Small intestine (tissue), 16 donors: ENCODE results near the gene KLRG1. TPM values are rescaled to one million over a fixed set of nuclear protein-coding genes. Genes with fewer than 3 reads are reported as not detected.

Experiments
- DNase-seq, 2 donors: peaks; one replicate each; pipeline versions ENCODE4 v3.0.0 to v3.0.0-alpha.2; 2013
- FAIRE-seq: peaks from 2 replicates; lab custom pipeline; 2012; peaks lifted over from hg19 to GRCh38; lab: Jason Lieb, UNC
- H3K27ac ChIP-seq, 3 donors: one replicate each; pipeline ENCODE4 v1.5.1; 2013; ENCODE audit warnings: low read length in 2 of 3, mild to moderate bottlenecking in 2 of 3, control low read depth in 1 of 3, inconsistent platforms in 1 of 3, low read depth in 1 of 3, moderate library complexity in 1 of 3
- H3K27me3 ChIP-seq, 3 donors: one replicate each; pipeline ENCODE4 v1.6.1; 2013; ENCODE audit warnings: low read length in 3 of 3, inconsistent platforms in 1 of 3; ENCODE audit not compliant: control insufficient read depth in 3 of 3, insufficient read depth in 3 of 3
- H3K36me3 ChIP-seq, 3 donors: one replicate each; pipeline ENCODE4 v1.6.1; 2013; ENCODE audit warnings: low read length in 3 of 3, inconsistent platforms in 1 of 3, low read depth in 1 of 3, mild to moderate bottlenecking in 1 of 3, moderate library complexity in 1 of 3; ENCODE audit not compliant: control insufficient read depth in 3 of 3, insufficient read depth in 2 of 3
- H3K4me1 ChIP-seq, 3 donors: one replicate each; pipeline ENCODE4 v1.6.1; 2013; ENCODE audit warnings: low read length in 2 of 3, inconsistent platforms in 1 of 3, low read depth in 1 of 3, mild to moderate bottlenecking in 1 of 3, moderate library complexity in 1 of 3; ENCODE audit not compliant: control insufficient read depth in 3 of 3, insufficient read depth in 2 of 3
- H3K4me3 ChIP-seq, 3 donors: one replicate each; pipeline ENCODE4 v1.5.1; 2013; ENCODE audit warnings: low read length in 3 of 3, control low read depth in 1 of 3, inconsistent platforms in 1 of 3, low read depth in 1 of 3, mild to moderate bottlenecking in 1 of 3, moderate library complexity in 1 of 3
- H3K9me3 ChIP-seq, 2 donors: one replicate each; pipeline ENCODE4 v1.6.1; 2013; ENCODE audit warnings: low read depth in 1 of 2, low read length in 1 of 2; ENCODE audit not compliant: control insufficient read depth in 2 of 2, insufficient read depth in 1 of 2
- WGBS, 3 donors: extraction: QIAGEN DNeasy Blood & Tissue Kit; methylation state at CpG; one replicate each; pipeline ENCODE4 v1.1.7; 2013; 5-methylcytosine and 5-hydroxymethylcytosine counted together
- long read RNA-seq, 10 donors: transcript quantifications; one replicate each; lab custom pipeline, GENCODE V29; 2026
- polyA plus RNA-seq, 4 donors: library from polyadenylated mRNA; stranded (reverse) in 3 of 4; unstranded in 1 of 4; fragments of 200-250 nt in 3 of 4; fragments of 120-200 nt in 1 of 4; gene quantifications; one replicate each; pipeline versions ENCODE4 v1.2.1 to v1.2.3, GENCODE V29; 2013
- donor health status: healthy with polysubstance abuse.
- donor health status: control.
- donor health status: control.
- donor health status: Bipolar disorder and iron deficiency.
- donor health status: healthy.

The KLRG1 gene
- 1 to 10 TPM in 3 of 4 donors, not detected in 1; 1.4 to 1.7 (median 1.6) TPM for polyA plus RNA-seq
- long read RNA-seq, donor 1, partial matches to known transcripts = 0 of 1 reads
- long read RNA-seq, donor 1, other reads (novel, unspliced or antisense) = 0 of 1 reads
- long read RNA-seq, donor 2 = 0 reads
- long read RNA-seq, donor 3, partial matches to known transcripts = 0 of 2 reads
- long read RNA-seq, donor 3, other reads (novel, unspliced or antisense) = 0 of 2 reads
- long read RNA-seq, donor 4 = 0 reads
- long read RNA-seq, donor 5 = 0 reads
- long read RNA-seq, donor 6 = 0 reads
- long read RNA-seq, donor 7 = 0 reads
- long read RNA-seq, donor 8 = 0 reads
- long read RNA-seq, donor 9 = 0 reads
- long read RNA-seq, donor 10, partial matches to known transcripts = 0 of 1 reads
- long read RNA-seq, donor 10, other reads (novel, unspliced or antisense) = 0 of 1 reads

GRCh38 chr12:8989413-8989812 is at the start of gene KLRG1:
Gene KLRG1, plus strand, starts transcription at chr12:8989546. Its CDS starts 90 bp downstream, at chr12:8989636.
- Histone ChIP-seq H3K27me3 (no peaks in the 10 kb centered on the region), H3K9me3 (no peaks in the 10 kb centered on the region), H3K27ac (no peak within 1 kb of the TSS), H3K36me3 (no peaks in the 10 kb centered on the region), H3K4me1 (peaks cover 0 to 5% (median 0%) of the 10 kb centered on the region in 3 donors), H3K4me3 (no peak within 1 kb of the TSS)
- no peak for DNase-seq
- 73 to 91% (median 77%) methylated on average over 2 of the region's 2 CpGs for WGBS, 3 donors
- no peak for FAIRE-seq

- H3K4me1 ChIP-seq = no peaks in the 10 kb centered on the region
- 80 to 92% (median 81%) methylated on average over 5 of the region's 5 CpGs for WGBS, 3 donors
- no peaks in the 10 kb centered on the region for H3K9me3 ChIP-seq
- FAIRE-seq (no peak), DNase-seq (no peak)
- no peak overlapping the region for H3K27ac ChIP-seq
- no peak overlapping the region for H3K4me3 ChIP-seq
- peaks cover 7 to 29% (median 12%) of the 10 kb centered on the region in 3 donors for H3K36me3 ChIP-seq
- H3K27me3 ChIP-seq = no peaks in the 10 kb centered on the region
Measured at GRCh38 chr12:8941691-8942478, 47.5 kb upstream of the KLRG1 start.

GRCh38 chr12:8943565-8944186 is 45.7 kb upstream of the KLRG1 start:
- H3K9me3 ChIP-seq = no peaks in the 10 kb centered on the region
- H3K27ac ChIP-seq = no peak overlapping the region
- peaks cover 7 to 28% (median 12%) of the 10 kb centered on the region in 3 donors for H3K36me3 ChIP-seq
- no peaks in the 10 kb centered on the region for H3K27me3 ChIP-seq
- no peak overlapping the region for H3K4me3 ChIP-seq
- peaks cover 0 to 11% (median 2%) of the 10 kb centered on the region in 3 donors for H3K4me1 ChIP-seq
- FAIRE-seq (no peak), DNase-seq (no peak)
- 90 to 94% (median 92%) methylated on average over 10 of the region's 10 CpGs for WGBS, 3 donors

- Histone ChIP-seq H3K27me3 (no peaks in the 10 kb centered on the region), H3K4me3 (no peak overlapping the region), H3K27ac (no peak overlapping the region), H3K4me1 (peaks cover 0 to 11% (median 2%) of the 10 kb centered on the region in 3 donors), H3K9me3 (no peaks in the 10 kb centered on the region), H3K36me3 (peaks cover 7 to 22% (median 8%) of the 10 kb centered on the region in 3 donors)
- WGBS, 3 donors = 67 to 91% (median 77%) methylated on average over 1 of the region's 1 CpG
- FAIRE-seq (no peak), DNase-seq (no peak)
Measured at GRCh38 chr12:8946733-8947132, 42.6 kb upstream of the KLRG1 start.

GRCh38 chr12:8947737-8948136 is 41.6 kb upstream of the KLRG1 start:
- H3K4me3 ChIP-seq = no peak overlapping the region

GRCh38 chr12:8948701-8949341 is 40.5 kb upstream of the KLRG1 start:
- WGBS, 3 donors = 0 to 1% (median 1%) methylated on average over 15 of the region's 15 CpGs
- FAIRE-seq = no peak
- DNase-seq = peak; percentile 27 to 64
- peak overlapping the region; percentile 79 to 100 (median 100) for H3K27ac ChIP-seq
- H3K36me3 ChIP-seq = peaks cover 2 to 8% (median 4%) of the 10 kb centered on the region in 3 donors
- H3K9me3 ChIP-seq = peaks cover 0 to 6% of the 10 kb centered on the region in 2 donors
- no peaks in the 10 kb centered on the region for H3K27me3 ChIP-seq
- peak overlapping the region; percentile 61 to 89 (median 81) for H3K4me3 ChIP-seq
- H3K4me1 ChIP-seq = peaks cover 0 to 11% (median 2%) of the 10 kb centered on the region in 3 donors

More at GRCh38 chr12:8947737-8948136, 41.6 kb upstream of the KLRG1 start:
- no peaks in the 10 kb centered on the region for H3K27me3 ChIP-seq
- FAIRE-seq (no peak), DNase-seq (no peak)
- H3K9me3 ChIP-seq = no peaks in the 10 kb centered on the region
- H3K27ac ChIP-seq = no peak overlapping the region
- H3K4me1 ChIP-seq = peaks cover 0 to 11% (median 2%) of the 10 kb centered on the region in 3 donors
- peaks cover 2 to 17% (median 4%) of the 10 kb centered on the region in 3 donors for H3K36me3 ChIP-seq

- Histone ChIP-seq H3K9me3 (peaks cover 0 to 6% of the 10 kb centered on the region in 2 donors), H3K27ac (peak within 1 kb of the TSS; percentile 79 to 100 (median 100)), H3K4me1 (peaks cover 0 to 11% (median 2%) of the 10 kb centered on the region in 3 donors), H3K27me3 (no peaks in the 10 kb centered on the region), H3K4me3 (peak within 1 kb of the TSS; percentile 61 to 89 (median 81)), H3K36me3 (peaks cover 0 to 7% (median 4%) of the 10 kb centered on the region in 3 donors)
- FAIRE-seq = no peak
- 0% methylated on average over 66 of the region's 66 CpGs for WGBS, 3 donors
- peak; percentile 96 to 98 for DNase-seq
Measured at GRCh38 chr12:8949342-8950220, 39.8 kb upstream of the KLRG1 start, which contains the start of gene M6PR. Gene M6PR, minus strand, starts transcription at chr12:8949645. Its CDS starts 3,241 bp downstream, at chr12:8946404.
